Measurements from ENCODE around the gene ATG3.

DNA sequence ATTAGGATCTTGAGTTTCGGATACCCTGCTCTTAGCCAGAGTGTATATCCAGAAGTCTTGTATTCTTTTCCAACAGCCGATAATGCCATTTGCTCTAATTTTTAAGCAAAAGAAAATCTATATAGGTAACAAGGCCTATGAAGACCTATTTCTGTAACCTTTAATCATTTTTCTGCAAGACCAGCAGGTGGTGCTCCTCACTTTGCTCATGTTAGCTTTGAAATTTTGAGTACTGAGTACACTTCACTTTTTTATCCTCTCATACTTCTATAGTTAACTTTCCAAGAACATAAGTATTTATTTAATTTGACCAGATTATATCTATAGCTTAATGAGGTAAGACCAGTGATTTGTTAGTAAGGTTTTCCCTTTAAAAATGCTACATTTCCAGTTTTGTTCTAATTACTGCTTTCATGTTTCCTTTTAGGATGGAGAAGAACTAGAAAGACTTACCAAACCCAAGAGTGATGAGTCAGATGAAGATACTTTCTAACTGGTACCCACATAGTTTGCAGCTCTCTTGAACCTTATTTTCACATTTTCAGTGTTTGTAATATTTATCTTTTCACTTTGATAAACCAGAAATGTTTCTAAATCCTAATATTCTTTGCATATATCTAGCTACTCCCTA, 20.6 kb upstream of the ATG3 start:
- TF ChIP-seq, protein P1, sequence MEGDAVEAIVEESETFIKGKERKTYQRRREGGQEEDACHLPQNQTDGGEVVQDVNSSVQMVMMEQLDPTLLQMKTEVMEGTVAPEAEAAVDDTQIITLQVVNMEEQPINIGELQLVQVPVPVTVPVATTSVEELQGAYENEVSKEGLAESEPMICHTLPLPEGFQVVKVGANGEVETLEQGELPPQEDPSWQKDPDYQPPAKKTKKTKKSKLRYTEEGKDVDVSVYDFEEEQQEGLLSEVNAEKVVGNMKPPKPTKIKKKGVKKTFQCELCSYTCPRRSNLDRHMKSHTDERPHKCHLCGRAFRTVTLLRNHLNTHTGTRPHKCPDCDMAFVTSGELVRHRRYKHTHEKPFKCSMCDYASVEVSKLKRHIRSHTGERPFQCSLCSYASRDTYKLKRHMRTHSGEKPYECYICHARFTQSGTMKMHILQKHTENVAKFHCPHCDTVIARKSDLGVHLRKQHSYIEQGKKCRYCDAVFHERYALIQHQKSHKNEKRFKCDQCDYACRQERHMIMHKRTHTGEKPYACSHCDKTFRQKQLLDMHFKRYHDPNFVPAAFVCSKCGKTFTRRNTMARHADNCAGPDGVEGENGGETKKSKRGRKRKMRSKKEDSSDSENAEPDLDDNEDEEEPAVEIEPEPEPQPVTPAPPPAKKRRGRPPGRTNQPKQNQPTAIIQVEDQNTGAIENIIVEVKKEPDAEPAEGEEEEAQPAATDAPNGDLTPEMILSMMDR (conservative IDR thresholded peaks at IDR 0.05; ENCODE audit: low read depth in 2 of 2), result peak; percentile 76 to 85
- no peak for TF ChIP-seq EZH2 (IDR thresholded peaks at IDR 0.05; ENCODE audit: low read depth, unreplicated experiment)
- no peak for TF ChIP-seq POLR2AphosphoS5 (IDR thresholded peaks at IDR 0.05; ENCODE audit: low read depth)
- no peak for TF ChIP-seq JUNB (IDR thresholded peaks at IDR 0.05; ENCODE audit: unreplicated experiment)
- TF ChIP-seq, protein P2, sequence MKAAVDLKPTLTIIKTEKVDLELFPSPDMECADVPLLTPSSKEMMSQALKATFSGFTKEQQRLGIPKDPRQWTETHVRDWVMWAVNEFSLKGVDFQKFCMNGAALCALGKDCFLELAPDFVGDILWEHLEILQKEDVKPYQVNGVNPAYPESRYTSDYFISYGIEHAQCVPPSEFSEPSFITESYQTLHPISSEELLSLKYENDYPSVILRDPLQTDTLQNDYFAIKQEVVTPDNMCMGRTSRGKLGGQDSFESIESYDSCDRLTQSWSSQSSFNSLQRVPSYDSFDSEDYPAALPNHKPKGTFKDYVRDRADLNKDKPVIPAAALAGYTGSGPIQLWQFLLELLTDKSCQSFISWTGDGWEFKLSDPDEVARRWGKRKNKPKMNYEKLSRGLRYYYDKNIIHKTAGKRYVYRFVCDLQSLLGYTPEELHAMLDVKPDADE (IDR thresholded peaks at IDR 0.05), result no peak
- no peak for TF ChIP-seq CREB1 (CRISPR knock-in tag; IDR thresholded peaks at IDR 0.05; ENCODE audit: low read depth)
- TF ChIP-seq EZH2phosphoT487 (IDR thresholded peaks at IDR 0.05; ENCODE audit: unreplicated experiment), result no peak

Measured in GM23338 (cell line).